Epithelial cell of proximal tubule (primary cell): ENCODE data around the gene RPL32. TPM values are rescaled to one million over a fixed set of nuclear protein-coding genes. Genes with fewer than 3 reads are reported as not detected.

Experiments used
- DNase-seq: peaks from one replicate; pipeline ENCODE4 v3.0.0-alpha.2; 2011; ENCODE audit warnings: low read depth
- H3K4me3 ChIP-seq: 2 replicates; pipeline ENCODE4 v1.5.1; 2011; ENCODE audit warnings: low read depth, mild to moderate bottlenecking, low read length
- CTCF ChIP-seq: conservative IDR thresholded peaks from 2 replicates; pipeline ENCODE4 v1.5.1; 2012; ENCODE audit warnings: low read depth, mild to moderate bottlenecking, low read length
- total RNA-seq: library from RNA; depleted of rRNA; stranded (reverse); fragments of >200 nt; gene quantifications from 2 replicates; pipeline ENCODE4 v1.2.3, GENCODE V29; 2015

The RPL32 gene
- total RNA-seq, 1 donor from 2014 or later, result 1,030 TPM

DNA sequence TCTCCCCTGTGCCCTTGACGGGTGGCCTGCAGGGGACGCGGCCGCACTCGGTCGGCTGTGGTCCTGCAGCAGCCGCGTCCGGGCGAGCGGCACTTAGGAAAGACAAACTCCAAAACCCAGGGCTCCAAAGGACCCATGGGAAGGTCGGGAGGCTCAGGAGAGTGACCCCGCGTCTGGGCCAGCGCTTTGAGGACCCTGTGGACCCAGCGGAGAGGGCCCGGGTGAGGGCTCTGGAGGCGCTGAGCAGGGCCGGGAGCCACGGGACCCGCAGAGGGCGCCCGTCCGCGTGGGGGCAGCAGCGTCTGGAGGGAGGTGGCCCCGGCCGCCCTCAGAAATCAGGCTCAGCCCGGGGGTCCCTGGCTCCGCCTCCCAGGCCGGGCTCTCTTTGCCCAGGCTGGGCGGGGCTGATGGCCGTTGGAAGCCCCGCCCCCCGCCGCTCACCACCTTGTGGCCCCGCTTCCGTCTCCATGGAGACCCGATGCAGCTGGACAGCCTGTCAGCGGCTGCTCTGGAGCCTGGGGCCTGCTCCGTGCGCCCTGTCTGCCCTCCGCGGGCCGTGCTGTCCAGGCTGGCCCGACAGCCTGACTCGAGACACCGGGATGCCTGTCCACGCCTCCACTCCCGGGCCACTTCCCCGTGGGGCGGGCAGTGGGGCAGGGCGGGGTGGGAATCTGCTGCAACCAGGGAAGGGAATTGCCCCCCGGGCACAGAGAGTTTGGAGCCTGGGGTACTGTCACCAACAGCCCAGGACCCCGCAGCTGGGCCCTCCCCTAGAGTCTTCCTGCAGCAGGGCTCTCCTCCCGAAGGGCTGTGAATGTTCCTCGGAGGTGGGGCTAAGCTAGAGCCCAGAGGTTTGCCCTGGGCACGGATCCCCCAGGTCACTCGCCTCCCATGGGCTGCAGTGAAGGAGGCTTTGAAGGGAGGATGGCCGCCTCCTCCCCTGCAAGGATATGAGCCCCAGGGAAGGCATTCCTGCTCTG, 34.8 kb upstream of the RPL32 start:
- no peak overlapping the region for H3K4me3 ChIP-seq
- TF ChIP-seq CTCF, result peak; percentile 27
- DNase-seq, result no peak

DNA sequence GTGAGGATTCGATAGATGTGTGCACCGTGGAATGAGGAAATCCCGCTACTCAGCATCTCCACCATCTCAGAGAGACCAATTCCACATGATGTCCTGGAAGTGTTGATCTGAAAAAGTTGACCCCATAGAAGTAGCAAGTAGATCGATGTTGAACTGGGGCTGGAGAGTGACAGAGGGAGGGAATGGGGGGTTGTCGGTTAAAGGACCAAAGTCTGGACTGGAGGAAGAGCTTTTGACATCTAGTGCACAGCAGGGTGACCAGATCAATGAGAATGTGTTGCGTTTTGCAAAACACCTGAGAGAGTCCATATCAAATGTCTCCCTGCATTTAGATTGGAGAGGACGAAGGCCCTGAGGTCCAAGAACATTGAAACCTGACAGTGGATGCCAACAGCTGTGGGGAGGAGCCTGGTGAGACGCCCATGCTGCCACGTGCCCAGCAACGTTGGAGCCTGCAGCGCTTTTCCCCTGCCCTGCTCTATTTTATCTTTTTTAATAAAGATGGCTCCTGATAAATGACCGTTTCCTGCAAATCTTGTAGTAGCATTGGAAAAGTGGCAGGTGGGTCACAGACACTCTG, 30.1 kb upstream of the RPL32 start:
- TF ChIP-seq CTCF, result no peak
- H3K4me3 ChIP-seq, result no peak overlapping the region
- no peak for DNase-seq

DNA sequence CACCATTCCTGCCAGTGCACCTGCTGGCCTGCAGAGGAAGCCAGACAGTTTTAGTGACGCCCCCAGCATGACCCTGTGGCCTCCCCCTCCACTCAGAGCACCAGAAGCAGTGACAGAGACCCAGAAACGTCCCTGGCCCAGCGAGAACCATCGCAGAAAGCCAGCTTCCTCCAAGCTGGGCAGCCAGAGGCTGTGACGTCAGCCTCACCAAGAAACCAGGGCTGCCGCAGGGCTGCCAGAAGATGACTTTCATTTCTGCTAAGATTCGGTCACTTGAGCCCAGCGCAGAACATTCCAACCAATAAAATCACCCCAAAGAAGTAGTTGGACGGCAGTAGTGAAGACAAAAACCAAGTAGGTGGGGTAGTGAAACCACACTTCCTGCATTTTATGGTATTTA, 29.6 kb upstream of the RPL32 start:
- no peak for TF ChIP-seq CTCF
- DNase-seq, result no peak
- H3K4me3 ChIP-seq, result no peak overlapping the region

DNA sequence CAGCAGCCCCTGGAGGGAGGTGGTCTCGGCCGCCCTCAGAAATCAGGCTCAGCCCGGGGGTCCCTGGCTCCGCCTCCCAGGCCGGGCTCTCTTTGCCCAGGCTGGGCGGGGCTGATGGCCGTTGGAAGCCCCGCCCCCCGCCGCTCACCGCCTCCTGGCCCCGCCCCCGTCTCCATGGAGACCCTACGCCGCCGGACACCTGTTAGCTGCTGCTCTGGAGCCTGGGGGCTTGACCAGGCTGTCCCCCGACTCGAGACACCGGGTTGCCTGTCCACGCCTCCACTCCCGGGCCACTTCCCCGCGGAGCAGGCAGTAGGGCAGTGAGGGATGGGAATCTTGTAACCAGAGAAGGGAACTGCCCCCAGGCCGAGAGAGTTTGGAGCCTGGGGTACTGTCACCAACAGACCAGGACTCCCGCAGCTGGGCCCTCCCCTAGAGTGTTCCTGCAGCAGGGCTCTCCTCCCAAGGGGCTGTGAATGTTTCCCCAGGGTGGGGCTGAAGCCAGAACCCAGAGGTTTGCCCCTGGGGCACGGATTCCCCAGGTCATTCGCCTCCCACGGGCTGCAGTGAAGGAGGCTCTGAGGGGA, 27.8 kb upstream of the RPL32 start:
- H3K4me3 ChIP-seq, result peak overlapping the region; percentile 19
- no peak for DNase-seq
- no peak for TF ChIP-seq CTCF

DNA sequence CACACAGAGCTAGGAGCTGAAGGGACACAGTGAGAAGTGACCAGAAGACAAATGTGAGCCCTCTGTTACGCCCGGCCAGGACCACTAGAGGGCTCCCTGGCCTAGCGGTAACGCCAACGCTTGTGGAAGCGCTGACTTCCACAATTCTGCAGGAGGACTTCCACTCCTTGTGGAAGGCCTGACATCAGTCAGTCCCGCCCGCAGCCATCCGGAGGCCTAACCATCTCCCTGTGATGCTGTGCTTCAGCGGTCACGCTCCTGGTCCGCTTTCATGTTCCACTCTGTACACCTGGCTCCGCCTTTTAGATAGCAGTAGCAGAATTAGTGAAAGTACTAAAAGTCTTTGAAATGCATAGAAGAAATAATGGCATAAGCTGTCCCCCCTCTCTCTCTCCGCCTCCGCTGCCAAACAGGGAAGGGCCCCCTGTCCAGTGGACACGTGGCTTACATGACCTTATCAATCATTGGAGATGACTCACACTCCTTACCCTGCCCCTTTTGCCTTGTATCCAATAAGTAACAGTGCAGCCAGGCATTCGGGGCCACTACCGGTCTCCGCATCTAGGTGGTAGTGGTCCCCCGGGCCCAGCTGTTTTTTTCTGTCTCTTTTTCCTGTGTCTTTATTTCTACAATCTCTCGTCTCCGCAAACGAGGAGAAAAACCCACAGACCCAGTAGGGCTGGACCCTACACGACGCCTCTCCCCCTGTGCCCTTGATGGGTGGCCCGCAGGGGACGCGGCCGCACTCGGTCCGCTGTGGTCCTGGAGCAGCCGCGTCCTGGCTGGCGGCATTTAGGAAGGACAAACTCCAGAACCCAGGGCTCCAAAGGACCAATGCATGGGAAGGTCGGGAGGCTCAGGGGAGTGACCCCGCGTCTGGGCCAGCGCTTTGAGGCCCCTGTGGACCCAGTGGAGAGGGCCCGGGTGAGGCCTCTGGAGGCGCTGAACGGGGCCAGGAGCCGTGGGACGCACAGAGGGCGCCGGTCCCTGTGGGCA, 27.0 kb upstream of the RPL32 start:
- TF ChIP-seq CTCF, result peak; percentile 90
- DNase-seq, result peak; percentile 20
- H3K4me3 ChIP-seq, result peak overlapping the region; percentile 19

DNA sequence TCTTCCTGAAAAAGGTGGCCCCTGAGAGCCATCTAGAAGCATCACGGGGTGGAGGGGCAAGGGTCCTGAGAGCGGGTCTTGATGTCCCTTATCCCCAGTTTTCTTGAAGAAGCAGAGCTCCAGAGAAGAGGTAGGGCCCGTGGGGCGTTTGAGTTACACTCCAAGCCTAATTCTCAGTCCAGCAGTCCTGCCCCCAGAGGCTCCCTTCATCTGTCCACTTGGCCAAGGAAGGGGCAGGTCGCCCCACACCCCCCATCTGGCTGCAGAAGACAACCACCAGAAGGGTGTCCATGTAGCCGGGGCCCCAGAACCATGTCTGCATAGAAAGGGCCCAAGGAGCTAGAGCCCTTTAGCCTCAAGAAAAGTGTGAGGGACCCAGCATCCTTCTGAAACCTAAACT, 25.5 kb upstream of the RPL32 start:
- TF ChIP-seq CTCF, result no peak
- no peak overlapping the region for H3K4me3 ChIP-seq
- no peak for DNase-seq
